HG02798 (cell line): ENCODE measurements around the gene MEMO1.
"Not testable (repeated sequence)": the region's sequence is repeated elsewhere in the genome, so short reads cannot be mapped to it uniquely, and the experiment has no call there.

ENCODE experiments used
- ATAC-seq: cut with Tn5 transposase; IDR thresholded peaks from one replicate; pipeline ENCODE4 v1.9.1; 2021; ENCODE audit warnings: mild to moderate bottlenecking; ENCODE audit not compliant: unreplicated experiment, poor library complexity

MEMO1 gene

DNA sequence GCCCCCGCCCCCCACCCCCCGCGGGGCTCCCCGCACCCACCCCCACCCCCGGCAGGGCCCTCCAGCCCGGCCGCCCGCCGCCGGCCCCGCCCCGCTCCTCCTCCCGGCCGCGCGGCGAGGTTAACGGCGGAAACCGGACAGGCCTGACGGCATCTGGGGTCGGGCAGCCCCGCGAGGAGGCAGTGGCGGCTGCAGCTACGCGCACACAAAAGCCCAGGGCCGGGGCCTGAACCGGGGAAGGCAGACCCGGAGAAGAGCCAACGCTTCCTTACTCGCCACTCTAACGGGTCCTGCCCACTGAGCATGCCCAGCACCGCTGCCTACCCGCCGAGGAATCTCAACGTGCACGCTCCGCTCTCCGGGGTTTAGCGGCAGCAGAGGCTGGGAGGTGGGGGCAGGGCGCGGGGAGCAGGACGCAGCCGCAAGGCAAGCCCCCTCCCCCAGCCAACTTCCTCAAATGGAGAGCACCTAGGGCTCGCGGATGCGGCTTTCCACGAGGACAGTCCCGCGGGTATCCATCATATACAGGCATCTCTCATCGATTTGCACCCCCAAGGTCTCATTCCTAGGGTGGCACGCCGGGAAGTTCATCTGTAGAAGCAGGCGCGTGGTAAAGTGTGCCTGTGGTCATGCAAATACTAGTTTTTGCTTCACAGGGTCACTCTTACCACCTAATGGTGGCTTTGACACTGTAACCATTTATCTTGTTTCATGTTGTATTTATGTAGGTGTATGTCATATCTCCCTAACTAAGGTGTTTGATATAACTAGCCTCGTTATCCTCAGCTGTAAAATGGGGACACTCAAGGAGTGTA is at the start of gene MEMO1:
Gene MEMO1 (minus strand): TSS at position 339 of the 815 bp plus-strand sequence. CDS start 761 bp downstream, outside the sequence.
- peak; percentile 69 for ATAC-seq

DNA sequence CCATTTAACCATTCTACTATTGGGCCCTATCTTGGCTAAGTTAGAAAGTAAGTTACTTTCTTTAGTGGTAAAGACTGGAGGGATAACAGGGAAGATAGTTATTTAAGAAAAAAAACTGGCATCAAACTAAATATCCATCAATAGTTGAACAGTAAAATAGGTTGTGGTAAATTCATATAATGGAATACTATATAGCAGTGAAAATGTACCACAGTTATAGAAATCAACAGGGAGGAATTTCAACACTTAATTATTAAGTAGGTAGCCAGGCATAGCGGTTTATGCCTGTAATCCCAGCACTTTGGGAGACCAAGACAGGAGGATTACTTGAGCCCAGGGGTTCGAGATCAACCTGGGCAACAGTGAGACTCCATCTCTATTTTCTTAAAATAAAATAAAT is 49.5 kb upstream of the MEMO1 start:
- no peak for ATAC-seq

- no peak for ATAC-seq
Measured at GRCh38 chr2:32058130-32058529, 47.3 kb upstream of the MEMO1 start.

DNA sequence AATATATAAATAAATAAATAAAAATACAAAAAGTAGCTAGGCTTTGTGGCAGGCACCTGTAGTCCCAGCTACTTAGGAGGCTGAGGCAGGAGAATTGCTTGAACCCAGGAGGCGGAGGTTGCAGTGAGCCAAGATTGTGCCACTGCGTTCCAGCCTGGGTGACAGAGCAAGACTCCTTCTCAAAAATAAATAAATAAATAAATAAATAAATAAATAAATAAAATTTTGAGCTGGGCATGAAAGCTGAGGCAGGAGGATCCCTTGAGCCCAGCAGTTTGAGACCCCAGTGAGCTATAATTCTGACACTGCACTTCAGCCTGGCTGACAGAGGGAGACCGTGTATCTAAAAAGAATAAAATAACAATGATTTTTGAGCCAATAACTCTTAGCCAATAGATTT is 43.8 kb upstream of the MEMO1 start:
- ATAC-seq: not testable (repeated sequence)

GRCh38 chr2:32051836-32052439 is 41.1 kb upstream of the MEMO1 start:
- no peak for ATAC-seq

DNA sequence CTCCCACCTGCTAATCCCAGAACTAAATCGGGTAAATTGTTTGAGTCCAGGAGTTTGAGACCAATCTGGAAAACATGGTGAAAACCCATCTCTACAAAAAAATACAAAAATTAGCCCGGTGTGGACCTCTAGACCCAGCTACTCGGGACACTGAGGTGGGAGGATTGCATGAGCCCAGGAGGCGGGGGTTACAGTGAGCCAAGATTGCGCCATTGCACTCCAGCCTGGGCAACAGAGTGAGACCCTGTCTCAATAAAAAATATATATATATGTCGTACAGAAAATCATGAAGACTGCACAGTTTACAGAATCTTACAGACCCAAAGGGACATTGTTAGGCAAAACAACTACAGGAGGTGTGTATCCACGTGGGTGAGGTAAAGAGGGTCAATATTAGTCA is 32.8 kb upstream of the MEMO1 start:
- no peak for ATAC-seq

- peak; percentile 92 for ATAC-seq
Measured at GRCh38 chr2:32039447-32040219, 28.8 kb upstream of the MEMO1 start, which contains the start of gene DPY30. Gene DPY30 (minus strand): TSS chr2:32039805. CDS start chr2:32039456, 349 bp downstream.

DNA sequence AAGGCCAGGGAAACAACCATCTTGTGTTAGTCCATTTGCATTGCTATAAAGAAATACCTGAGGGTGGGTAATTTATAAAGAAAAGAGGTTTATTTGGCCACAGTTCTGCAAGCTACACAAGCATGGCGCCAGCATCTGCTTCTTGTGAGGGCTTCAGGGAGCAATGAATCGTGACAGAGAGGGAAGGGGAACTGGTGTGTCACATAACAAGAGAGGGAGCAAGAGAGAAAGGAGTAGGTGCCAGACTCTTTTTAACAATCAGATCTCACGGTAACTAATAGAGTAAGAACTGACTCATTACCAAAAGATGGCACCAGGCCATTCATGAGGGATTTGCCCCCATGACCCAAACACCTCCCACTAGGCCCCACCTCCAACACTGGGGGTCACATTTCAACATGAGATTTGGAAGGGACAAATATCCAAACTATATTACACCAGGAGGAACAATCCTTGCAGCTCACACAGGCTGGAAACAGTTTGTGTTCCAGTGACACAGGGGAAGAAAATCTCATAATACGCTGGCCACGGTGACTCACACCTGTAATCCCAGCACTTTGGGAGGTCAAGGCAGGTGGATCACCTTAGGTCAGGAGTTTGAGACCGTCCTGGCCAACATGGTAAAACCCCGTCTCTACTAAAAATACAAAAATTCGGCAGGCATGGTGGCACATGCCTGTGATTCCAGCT is 23.5 kb upstream of the MEMO1 start:
- not testable (repeated sequence) for ATAC-seq

DNA sequence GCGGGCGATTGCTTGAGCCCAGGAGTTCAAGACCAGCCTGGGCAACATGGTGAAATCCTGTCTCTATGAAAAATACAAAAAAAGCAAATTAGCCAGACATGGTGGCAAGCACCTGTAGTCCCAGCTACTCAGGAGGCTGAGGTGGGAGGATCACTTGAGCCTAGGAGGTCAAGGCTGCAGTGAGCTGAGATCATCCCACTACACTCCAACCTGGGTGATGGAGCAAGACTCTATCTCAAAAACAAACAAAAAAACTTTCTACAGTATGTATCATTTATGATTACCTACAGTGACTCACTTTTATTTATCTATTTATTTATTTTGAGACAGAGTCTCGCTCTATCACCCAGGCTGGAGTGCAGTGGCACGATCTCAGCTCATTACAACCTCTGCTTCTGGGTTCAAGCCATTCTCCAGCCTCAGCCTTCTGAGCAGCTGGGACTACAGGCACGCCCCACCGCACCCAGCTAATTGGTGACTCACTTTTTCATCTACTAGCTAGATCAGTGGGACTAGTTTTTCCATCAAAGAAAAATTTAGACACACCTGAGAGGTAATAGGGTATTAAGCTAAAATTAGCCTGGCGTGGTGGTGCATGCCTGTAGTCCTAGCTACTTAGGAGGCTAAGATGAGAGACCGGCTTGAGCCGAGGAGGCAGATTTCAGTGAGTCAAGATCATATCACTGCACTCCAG is 8.1 kb upstream of the MEMO1 start:
- ATAC-seq: not testable (repeated sequence)

DNA sequence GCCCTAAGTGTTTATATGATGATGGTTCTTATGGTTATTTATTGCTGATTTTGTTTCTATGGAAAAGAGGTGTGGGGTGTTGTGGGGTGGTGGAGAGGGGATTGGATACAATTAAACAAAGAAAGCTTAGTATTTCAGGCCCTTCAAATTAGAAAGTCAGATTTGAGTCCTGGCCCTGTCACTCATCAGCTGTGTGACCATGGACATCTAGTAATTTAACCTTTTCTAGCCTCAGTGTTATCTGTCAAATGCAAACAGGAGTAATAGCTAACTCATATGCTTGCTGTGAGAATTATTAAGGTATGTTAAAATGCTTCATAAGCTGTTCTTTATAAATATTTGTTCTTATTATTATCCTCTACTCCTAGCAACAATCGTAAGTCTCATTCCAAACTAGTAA is 2.1 kb upstream of the MEMO1 start:
- no peak for ATAC-seq

- ATAC-seq: no peak
Measured at GRCh38 chr2:32011485-32011960, 715 bp upstream of the MEMO1 start.

DNA sequence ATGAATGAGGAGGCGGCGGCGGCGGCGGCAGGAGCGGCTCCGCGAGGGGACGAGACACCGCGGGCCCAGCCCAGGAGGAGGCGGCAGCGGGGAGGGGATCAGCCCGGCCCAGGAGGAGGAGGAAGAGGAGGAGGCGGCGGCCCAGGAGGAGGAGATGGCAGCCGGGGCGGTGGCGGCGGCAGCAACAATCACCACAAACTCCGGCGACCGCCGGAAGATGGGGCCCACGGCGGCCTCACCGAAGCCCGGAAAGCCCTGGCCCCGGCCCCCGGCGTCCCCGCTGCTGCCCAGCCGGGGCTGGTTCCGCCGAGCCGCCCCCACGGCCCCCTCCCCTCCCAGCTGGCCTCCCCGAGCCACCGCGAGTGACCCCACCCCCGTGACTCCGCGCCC is 533 bp downstream of the MEMO1 start:
- ATAC-seq: peak; percentile 62

DNA sequence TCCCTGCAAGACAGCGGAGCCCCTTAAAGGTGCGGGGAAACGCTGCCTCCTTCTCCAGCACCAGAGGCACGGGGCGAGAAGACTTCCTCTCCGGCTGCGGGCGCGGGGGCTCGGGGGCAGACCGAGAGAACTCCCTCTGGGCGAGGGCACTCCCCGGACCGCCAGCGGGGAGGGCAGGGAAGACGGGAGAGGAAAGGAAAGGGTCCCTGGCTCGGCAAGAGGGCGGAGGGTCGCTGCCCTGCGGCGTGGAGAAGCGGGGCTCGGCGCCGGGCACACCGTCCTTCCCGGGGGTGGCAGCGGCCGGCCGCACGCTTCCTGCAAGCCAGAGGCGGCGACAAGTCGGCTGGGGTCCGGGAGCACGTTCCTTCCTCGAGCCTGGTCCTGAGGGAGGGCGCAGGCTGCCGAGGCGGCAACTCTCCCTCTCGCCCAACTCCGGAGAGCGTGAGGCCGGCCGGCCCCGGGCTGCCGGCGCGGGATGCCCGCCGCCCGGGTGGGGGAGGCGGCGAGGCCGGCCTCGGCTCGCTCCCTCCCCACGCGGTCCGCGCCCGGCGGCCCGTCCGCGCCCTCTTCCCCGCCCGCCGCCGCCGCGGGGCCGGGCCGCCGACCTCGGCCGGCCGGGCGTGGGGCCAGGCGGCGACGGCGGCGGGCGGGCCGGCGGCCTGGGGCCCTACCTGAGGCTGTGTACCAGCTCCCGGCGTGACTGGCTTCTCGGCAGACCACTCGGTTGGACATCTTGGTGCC is 1.1 kb downstream of the MEMO1 start:
- ATAC-seq: peak; percentile 36

GRCh38 chr2:32008805-32009515 is 1.8 kb downstream of the MEMO1 start:
- ATAC-seq: no peak

DNA sequence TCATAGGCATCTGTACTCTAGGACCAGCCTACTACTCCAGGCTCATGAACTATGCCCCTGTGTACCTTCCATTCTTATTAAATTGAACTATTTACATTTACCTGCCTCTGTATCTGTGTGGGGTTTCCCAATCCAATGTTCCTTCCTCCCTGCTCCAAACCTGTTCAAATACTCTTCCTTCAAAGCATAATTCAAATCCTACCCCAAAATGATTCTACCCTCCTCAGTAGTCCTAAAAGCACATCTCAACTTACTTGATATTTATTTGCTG is 3.8 kb downstream of the MEMO1 start:
- ATAC-seq: no peak

DNA sequence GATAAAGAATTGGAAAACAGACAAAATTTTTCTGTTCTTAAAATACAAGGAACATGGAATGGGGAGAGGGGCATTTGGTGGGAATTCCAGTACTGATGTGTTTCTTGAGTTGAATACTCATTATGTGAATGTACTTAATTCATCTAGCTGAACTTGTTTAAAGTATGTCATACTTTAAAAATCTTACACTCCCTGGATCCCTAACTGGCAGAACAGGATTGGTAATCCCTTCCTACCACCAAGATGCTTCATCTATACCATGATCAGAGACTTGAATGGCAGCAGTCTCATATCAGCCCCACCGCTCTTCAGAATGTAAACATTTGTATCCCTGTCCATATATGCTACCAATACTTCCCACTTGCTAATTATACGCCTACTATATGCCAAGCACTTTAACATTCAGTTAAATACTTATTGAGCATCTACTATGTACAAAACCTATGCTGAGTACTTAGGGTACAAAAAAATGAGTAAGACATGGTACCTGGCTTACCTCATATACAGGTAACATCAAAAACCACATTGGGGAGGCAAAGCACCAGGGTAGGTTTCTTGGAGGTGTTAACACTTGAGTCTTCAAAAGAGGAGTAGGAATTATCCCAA is 5.3 kb downstream of the MEMO1 start:
- ATAC-seq: no peak

DNA sequence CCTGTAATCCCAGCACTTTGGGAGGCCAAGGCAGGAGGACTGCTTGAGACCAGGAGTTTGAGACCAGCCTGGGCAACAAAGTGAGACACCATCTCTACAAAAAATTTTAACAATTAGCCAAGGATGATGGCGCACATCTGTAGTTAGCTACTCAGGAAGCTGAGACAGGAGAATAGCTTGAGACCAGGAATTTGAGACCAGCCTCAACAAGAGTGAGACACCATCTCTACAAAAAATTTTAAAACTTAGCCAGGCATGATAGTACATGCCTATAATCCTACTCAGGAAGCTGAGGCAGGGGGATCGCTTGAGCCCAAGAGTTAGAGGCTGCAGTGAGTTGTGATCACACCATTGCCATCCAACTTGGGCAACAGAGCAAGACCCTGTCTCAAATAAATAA is 7.0 kb downstream of the MEMO1 start:
- no peak for ATAC-seq

- ATAC-seq: no peak
Measured at GRCh38 chr2:32002406-32002805, 8.4 kb downstream of the MEMO1 start.
